Breast epithelium (tissue), 3 donors: Measurements from ENCODE around the gene SERPINA1.

ENCODE experiments used
- CTCF ChIP-seq, 3 donors: fragments of 450-650 bp; IDR thresholded peaks; one replicate each; pipeline ENCODE4 v1.5.1; 2016 to 2017; ENCODE audit warnings: antibody characterized with exemption in 3 of 3, mild to moderate bottlenecking in 3 of 3, moderate library complexity in 3 of 3
- POLR2A ChIP-seq: fragments of 450-650 bp; IDR thresholded peaks from one replicate; pipeline ENCODE4 v1.6.1; 2016; ENCODE audit warnings: antibody characterized with exemption, mild to moderate bottlenecking, moderate library complexity
- POLR2AphosphoS5 ChIP-seq, 3 donors: sonication (generic); formaldehyde crosslinking; IDR thresholded peaks; one replicate each; pipeline ENCODE4 v1.6.1; 2017; ENCODE audit warnings: antibody characterized with exemption in 3 of 3

GRCh38 chr14:94384342-94384741 lies 4.1 kb downstream of the SERPINA1 start:
- no peak for TF ChIP-seq CTCF (IDR thresholded peaks at IDR 0.05)
- no peak for TF ChIP-seq POLR2AphosphoS5 (IDR thresholded peaks at IDR 0.05)
- no peak for TF ChIP-seq POLR2A
